HG03135 (cell line): Measurements from ENCODE around the gene FCHO1.

Experiments
- ATAC-seq: cut with Tn5 transposase; IDR thresholded peaks from one replicate; pipeline ENCODE4 v1.9.1; 2021; ENCODE audit warnings: mild to moderate bottlenecking, moderate library complexity; ENCODE audit not compliant: unreplicated experiment

The FCHO1 gene

GRCh38 chr19:17751103-17751911 lies at the start of gene FCHO1:
FCHO1 (plus strand) TSS chr19:17751477; CDS start chr19:17755165, 3,688 bp downstream.
- ATAC-seq = peak; percentile 29

DNA sequence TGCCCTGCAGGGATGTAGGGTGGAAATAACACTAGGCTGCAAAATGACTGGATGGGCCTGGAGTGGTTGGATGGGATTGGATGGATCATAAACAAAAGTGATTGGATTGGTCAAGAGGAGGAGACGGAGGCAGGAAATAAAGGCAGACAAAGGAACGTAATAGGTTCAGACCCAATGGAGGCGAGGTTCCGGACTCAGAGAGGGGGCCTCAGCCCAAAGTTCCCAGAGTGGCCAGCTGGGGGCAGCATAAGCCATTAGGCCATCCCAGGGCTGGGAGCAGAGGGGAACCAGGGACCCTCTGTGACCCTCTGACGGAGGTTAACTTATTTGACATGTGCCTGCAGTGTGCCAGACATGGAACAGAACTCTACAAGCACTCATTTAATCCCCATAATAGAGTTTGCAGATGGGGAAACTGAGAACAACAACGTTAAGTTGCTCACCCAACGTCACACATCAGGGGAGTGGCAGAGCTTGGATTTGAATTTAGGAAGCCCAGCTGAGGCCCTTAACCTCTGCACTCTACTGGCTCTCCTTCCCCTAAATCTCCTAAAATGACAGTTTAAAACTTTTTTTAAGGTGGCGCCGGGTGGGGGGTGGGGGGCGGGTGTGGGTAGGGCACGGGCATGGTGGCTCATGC lies 47.3 kb upstream of the FCHO1 start:
- no peak for ATAC-seq

DNA sequence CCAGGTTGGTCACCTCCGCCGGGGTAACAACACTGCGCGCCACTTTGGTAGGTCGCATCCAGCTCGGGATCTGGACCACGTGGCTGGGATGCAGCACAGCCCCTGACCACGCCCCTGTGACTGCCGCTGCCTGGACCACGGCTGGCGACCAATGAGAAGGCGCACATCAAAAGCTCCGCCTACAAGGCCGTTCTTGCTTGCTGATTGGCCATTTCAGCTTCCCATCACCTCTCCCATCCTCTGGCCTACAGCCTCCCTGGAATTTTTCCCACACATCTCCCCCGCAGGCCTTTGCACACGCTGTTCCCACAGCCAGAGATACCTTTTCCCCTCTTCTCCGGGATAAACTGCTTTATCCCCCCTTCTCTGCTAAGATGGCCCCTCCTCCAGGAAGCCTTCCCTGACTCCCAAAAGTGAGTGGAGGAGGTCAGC lies 44.5 kb upstream of the FCHO1 start:
- ATAC-seq = no peak

GRCh38 chr19:17711851-17712250 lies 39.4 kb upstream of the FCHO1 start:
- ATAC-seq = no peak

DNA sequence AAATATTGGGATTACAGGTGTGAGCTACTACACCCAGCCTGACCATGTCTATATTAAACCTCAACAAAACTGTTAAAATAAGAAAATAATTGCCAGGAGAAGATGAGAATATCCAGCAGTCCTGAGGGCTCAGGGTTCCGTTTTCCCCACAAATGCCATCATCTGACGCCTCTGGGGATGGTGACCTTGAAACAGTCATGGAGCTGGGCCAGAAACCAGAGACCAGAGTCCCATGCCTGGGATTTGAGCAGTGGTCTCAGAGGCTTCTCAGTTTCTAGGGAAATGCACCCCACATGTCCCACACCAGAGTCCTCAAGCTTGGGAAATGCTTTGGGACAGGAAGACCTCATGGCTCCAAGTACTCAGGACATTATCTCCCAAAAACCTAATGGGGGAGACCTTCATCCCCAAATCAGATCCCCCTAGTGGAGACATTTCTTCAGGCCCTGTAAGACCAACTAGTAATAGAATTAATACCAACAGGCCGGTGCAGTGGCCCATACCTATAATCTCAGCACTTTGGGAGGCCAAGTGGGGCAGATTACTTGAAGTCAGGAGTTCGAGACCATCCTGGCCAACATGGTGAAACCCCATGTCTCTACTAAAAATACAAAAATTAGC lies 34.9 kb upstream of the FCHO1 start:
- ATAC-seq = no peak

- no peak for ATAC-seq
Observed at GRCh38 chr19:17718550-17718946, 32.7 kb upstream of the FCHO1 start.

DNA sequence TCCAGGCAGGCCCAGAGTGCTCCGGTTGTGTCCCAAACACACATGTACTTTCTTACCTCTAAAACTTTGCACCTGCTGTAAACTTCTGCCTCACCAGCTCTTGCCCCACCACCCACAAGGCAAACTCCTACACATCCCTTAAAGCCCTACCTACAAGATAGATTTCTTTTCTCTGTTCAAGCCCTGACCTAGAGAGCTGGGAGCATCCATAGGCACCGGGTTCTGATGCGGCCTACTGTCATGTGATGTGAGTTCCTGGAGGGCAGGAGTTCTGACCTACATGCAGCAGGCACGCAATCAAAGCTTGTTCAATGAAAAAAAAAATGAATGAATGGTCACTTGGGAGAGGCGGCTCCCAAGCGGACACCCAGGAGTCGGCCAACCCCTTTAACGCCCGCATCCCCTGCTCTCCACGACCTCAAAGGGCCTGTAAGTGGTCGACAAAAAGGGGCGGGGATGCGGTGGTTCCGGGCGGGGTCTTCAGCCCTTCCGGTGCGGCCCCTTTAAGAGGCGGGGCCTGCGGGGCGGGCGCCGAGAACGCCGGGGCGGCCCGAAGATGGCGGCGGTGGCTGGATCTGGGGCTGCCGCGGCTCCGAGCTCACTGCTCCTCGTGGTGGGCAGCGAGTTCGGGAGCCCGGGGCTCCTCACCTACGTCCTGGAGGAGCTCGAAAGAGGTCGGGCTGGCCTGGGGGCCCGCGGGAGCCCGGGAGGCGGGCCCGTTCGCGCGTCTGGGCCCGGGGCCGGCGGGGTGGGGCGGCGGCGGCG lies 32.1 kb upstream of the FCHO1 start, which contains the start of gene MAP1S:
Gene MAP1S, plus strand, starts transcription at position 534 of the 765 bp plus-strand sequence. Its CDS starts 23 bp downstream, at position 557.
- peak; percentile 66 for ATAC-seq

GRCh38 chr19:17719730-17720400 lies 31.4 kb upstream of the FCHO1 start:
- ATAC-seq = no peak

DNA sequence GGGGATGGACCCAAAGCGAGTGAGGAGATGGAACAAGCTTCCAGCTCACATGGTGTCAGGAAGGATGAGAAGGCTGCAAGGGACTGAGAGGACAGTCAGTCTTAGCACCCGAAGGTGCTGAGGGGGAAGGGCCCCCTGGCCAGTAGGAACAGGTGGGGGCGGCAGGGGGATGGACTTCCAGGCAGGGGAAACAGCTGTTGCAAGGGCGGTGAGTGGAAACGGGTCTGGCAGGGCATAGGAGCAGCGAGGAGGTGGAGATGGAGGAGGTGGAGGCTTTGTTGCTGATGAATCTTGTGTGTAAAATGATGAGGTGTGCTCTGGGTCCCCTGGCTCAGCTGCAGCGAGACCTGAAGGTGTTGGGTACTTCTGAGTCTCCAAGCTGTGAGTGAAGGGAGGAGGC lies 30.8 kb upstream of the FCHO1 start:
- ATAC-seq = no peak

DNA sequence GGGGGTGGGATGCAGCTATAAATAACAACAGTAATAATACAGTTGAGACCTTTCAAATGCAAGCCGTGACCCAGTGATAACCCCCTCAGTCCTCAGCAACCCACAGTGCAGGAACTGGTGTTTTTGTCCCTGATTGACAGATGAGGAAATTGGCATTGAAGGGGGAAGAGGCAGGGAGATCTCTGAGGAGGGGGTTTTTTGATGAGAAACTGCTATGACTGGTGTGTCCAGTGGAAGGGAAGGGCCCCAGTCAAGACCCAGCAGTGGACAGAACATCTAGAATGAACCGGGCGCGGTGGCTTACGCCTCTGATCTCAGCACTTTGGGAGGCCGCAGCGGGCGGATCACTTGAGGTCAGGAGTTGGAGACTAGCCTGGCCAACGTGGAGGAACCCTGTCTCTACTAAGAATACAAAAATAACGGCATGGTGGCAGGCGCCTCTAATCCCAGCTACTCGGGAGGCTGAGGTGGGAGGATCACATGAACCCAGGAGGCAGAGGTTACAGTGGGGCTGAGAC lies 30.1 kb upstream of the FCHO1 start:
- no peak for ATAC-seq

DNA sequence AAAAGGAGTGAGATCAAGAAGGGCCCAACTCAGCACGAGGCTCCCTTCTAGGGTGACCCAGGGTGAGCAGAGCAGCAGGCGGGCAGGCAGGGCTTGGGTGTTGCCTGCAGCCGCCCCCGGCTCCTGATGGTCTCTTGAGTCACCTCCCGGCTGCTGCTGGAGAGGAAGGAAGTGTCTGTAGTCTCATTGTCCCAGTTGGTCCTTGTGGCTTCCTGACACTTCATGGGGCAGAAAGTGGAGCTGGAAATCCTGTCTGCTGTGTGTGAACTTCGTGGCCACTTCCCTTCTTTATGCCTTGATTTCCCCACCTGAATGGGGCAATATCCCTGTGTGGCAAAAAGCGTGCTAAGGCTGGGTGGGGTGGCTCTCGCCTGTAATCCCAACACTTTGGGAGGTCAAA lies 29.5 kb upstream of the FCHO1 start:
- ATAC-seq = no peak

DNA sequence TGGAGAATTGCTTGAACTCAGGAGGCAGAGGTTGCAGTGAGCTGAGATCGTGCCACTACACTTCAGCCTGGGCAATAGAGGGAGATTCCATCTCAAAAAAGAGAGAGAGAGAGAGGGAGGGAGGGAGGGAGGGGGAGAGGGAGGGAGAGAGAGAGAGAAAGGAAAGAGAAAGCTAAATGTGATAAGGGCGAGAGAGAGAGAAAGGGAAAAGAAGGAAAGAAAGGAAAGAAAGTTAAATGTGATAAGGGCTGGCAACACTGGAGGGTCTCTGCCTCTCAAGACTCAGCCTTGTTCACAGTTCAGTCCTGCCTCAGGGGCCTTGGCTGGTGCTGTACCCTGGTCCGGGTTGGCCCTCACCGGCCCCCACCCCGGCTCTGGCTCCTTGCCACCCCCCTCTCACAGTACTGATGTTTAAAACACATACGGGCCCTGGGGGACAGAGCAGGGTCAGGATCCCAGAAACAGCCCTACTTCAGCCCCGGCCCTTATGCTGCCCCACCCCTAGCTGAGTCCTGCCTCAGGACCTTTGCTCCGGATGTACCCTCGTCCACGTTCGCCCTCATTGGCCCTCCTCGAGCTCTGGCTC lies 28.5 kb upstream of the FCHO1 start:
- ATAC-seq = no peak

DNA sequence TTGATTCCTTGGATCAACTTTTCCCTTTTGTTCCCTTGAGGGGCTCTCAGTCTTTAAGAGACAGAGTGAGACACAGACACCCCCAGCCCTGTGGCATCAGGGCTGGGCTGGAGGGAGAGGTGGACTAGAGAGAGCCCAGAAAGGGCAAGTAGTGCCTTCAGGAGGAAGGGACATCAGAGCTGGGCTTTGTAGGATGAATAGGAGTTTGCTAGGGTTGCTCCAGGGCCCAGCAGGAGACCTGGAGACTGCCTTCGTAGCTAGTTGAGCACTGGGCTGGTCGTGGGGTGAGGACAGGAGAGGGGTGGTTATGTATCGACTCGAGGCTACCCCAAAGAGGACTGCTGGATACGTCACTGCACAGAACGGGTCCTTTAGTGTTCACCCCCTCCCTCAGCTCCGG lies 26.6 kb upstream of the FCHO1 start:
- ATAC-seq = no peak

DNA sequence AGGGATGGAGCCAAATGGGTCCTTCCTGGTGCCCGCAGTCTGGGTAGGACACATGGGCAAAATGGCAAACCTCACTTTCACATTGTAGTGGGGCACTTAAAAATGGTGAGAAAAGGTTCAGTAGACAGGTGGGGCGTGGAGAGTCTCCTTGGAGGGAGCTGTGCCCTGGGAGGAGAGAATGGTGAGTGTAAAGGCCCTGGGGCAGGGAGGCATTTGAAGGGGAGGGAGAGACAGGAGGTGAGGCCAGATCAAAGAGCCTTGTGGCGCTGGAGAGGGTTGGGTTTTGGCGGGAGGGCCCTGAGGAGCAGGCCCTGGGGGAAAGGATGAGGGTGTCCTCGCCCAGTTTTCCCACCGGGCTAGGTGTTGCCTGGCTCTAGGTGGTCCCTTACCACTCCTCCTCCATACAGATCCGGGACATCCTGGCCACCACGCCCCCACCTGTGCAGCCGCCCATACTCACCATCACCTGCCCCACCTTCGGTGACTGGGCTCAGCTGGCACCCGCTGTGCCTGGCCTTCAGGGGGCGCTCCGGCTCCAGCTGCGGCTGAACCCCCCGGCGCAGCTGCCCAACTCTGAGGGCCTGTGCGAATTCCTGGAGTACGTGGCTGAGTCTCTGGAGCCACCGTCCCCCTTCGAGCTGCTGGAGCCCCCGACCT lies 25.7 kb upstream of the FCHO1 start:
- no peak for ATAC-seq

- no peak for ATAC-seq
Observed at GRCh38 chr19:17726136-17726741, 25.0 kb upstream of the FCHO1 start.

DNA sequence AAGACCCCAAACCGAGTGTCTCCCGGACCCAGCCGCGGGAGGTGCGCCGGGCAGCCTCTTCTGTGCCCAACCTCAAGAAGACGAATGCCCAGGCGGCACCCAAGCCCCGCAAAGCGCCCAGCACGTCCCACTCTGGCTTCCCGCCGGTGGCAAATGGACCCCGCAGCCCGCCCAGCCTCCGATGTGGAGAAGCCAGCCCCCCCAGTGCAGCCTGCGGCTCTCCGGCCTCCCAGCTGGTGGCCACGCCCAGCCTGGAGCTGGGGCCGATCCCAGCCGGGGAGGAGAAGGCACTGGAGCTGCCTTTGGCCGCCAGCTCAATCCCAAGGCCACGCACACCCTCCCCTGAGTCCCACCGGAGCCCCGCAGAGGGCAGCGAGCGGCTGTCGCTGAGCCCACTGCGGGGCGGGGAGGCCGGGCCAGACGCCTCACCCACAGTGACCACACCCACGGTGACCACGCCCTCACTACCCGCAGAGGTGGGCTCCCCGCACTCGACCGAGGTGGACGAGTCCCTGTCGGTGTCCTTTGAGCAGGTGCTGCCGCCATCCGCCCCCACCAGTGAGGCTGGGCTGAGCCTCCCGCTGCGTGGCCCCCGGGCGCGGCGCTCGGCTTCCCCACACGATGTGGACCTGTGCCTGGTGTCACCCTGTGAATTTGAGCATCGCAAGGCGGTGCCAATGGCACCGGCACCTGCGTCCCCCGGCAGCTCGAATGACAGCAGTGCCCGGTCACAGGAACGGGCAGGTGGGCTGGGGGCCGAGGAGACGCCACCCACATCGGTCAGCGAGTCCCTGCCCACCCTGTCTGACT lies 24.1 kb upstream of the FCHO1 start:
- no peak for ATAC-seq

DNA sequence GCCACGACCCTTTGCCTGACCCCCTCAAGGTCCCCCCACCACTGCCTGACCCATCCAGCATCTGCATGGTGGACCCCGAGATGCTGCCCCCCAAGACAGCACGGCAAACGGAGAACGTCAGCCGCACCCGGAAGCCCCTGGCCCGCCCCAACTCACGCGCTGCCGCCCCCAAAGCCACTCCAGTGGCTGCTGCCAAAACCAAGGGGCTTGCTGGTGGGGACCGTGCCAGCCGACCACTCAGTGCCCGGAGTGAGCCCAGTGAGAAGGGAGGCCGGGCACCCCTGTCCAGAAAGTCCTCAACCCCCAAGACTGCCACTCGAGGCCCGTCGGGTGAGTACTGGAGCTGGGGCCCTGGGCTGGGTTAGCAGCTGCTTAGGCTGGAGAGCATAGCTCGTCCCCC lies 23.4 kb upstream of the FCHO1 start:
- no peak for ATAC-seq

DNA sequence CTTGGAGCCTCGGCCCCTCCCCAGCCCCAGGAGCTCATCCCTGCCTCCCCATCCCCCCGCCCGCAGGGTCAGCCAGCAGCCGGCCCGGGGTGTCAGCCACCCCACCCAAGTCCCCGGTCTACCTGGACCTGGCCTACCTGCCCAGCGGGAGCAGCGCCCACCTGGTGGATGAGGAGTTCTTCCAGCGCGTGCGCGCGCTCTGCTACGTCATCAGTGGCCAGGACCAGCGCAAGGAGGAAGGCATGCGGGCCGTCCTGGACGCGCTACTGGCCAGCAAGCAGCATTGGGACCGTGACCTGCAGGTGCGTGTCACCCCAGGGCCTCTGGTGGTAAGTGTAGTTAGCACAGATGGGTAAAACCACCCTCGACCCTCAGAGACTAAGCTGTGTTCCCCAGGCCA lies 18.1 kb upstream of the FCHO1 start:
- no peak for ATAC-seq
